ENCODE measurements around the gene LRRTM3.

Gene LRRTM3

GRCh38 chr10:67072654-67073053 is 146.8 kb downstream of the LRRTM3 start:
- no peak for DNase-seq (ENCODE audit: low read depth in 2 of 2)
- no peak overlapping the region for H3K4me3 ChIP-seq (replicated peaks in 1 of 2; ENCODE audit: low read depth in 2 of 2, low read length in 2 of 2)
- no peak for TF ChIP-seq CTCF (IDR thresholded peaks at IDR 0.05; ENCODE audit: low read depth, low read length)

GRCh38 chr10:67075491-67075971 is 149.7 kb downstream of the LRRTM3 start:
- no peak overlapping the region for H3K4me3 ChIP-seq (replicated peaks in 1 of 2; ENCODE audit: low read depth in 2 of 2, low read length in 2 of 2)
- DNase-seq (ENCODE audit: low read depth in 2 of 2) = no peak
- no peak for TF ChIP-seq CTCF (IDR thresholded peaks at IDR 0.05; ENCODE audit: low read depth, low read length)

DNA sequence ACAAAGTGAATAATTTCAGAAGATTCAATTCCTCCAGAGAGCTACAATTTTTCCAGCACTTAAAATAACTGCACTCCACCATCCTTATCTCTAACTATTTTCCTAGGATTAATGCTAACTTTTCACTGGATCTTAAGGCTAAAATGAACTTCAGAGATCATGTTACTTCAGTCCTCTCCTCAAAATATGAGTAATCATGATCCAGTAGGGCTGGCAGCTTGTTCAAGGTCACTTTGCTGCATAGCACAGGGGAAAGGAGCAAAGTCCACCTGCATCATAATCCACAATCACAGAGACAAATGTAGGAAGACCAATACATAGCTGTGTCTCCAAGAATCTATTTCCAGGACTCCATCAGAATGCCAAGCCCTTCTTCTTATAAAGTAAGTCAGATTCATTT is 150.3 kb downstream of the LRRTM3 start:
- H3K4me3 ChIP-seq (replicated peaks in 1 of 2; ENCODE audit: low read depth in 2 of 2, low read length in 2 of 2) = no peak overlapping the region
- no peak for DNase-seq (ENCODE audit: low read depth in 2 of 2)
- TF ChIP-seq CTCF (IDR thresholded peaks at IDR 0.05; ENCODE audit: low read depth, low read length) = no peak

GRCh38 chr10:67077376-67077775 is 151.5 kb downstream of the LRRTM3 start:
- DNase-seq (ENCODE audit: low read depth in 2 of 2) = peak in 1 of 2 donors; percentile 26
- no peak overlapping the region for H3K4me3 ChIP-seq (replicated peaks in 1 of 2; ENCODE audit: low read depth in 2 of 2, low read length in 2 of 2)
- no peak for TF ChIP-seq CTCF (IDR thresholded peaks at IDR 0.05; ENCODE audit: low read depth, low read length)

DNA sequence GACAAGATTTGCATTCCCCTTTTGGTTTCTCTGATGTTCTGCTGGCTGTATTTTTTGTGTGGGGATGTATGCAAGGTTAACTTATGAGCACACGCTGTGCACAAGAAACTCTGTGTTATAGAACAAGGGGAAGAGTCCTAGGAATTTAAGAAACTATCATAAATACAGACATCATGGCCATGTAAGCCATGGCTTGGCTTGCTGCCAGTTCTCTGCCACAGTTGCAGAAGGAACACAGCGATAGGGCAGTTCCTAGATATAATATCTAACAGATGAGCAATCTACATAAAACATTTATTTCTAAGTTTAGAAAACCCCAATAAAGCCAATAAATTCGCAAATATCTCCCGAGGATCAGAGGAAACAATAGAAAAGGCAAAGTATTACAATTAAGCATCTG is 153.3 kb downstream of the LRRTM3 start:
- DNase-seq (ENCODE audit: low read depth in 2 of 2) = peak; percentile 1 to 14
- H3K4me3 ChIP-seq (replicated peaks in 1 of 2; ENCODE audit: low read depth in 2 of 2, low read length in 2 of 2) = no peak overlapping the region
- no peak for TF ChIP-seq CTCF (IDR thresholded peaks at IDR 0.05; ENCODE audit: low read depth, low read length)

- TF ChIP-seq CTCF (IDR thresholded peaks at IDR 0.05; ENCODE audit: low read depth, low read length) = no peak
- H3K4me3 ChIP-seq (replicated peaks in 1 of 2; ENCODE audit: low read depth in 2 of 2, low read length in 2 of 2) = no peak overlapping the region
- no peak for DNase-seq (ENCODE audit: low read depth in 2 of 2)
Measured at GRCh38 chr10:67086327-67087134, 160.7 kb downstream of the LRRTM3 start.

- H3K4me3 ChIP-seq (replicated peaks in 1 of 2; ENCODE audit: low read depth in 2 of 2, low read length in 2 of 2) = no peak overlapping the region
- no peak for TF ChIP-seq CTCF (IDR thresholded peaks at IDR 0.05; ENCODE audit: low read depth, low read length)
- no peak for DNase-seq (ENCODE audit: low read depth in 2 of 2)
Measured at GRCh38 chr10:67087135-67087425, 161.2 kb downstream of the LRRTM3 start.

Measured in cardiac fibroblast (primary cell).